Measurements from ENCODE around the gene SIRPB2.
A peak's percentile ranks its signal among the peaks of the same experiment; 100 is the strongest.

Gene SIRPB2

GRCh38 chr20:1469925-1470571, 21.2 kb downstream of the SIRPB2 start:
- no peak for TF ChIP-seq ZNF274 (IDR thresholded peaks at IDR 0.05; ENCODE audit: low read depth, low read length)
- H3K4me3 ChIP-seq (ENCODE audit: low read length), result no peak overlapping the region

- no peak overlapping the region for H3K4me3 ChIP-seq (ENCODE audit: low read length)
- no peak for TF ChIP-seq ZNF274 (IDR thresholded peaks at IDR 0.05; ENCODE audit: low read depth, low read length)
Observed at GRCh38 chr20:1469306-1469905, 21.8 kb downstream of the SIRPB2 start.

- TF ChIP-seq ZNF274 (IDR thresholded peaks at IDR 0.05; ENCODE audit: low read depth, low read length), result no peak
Observed at GRCh38 chr20:1468117-1468624, 23.0 kb downstream of the SIRPB2 start.

GRCh38 chr20:1467355-1468116, 23.7 kb downstream of the SIRPB2 start:
- TF ChIP-seq ZNF274 (IDR thresholded peaks at IDR 0.05; ENCODE audit: low read depth, low read length), result no peak
- H3K4me3 ChIP-seq (ENCODE audit: low read length), result peak overlapping the region; percentile 15; the same call in 1 of the 2 replicates

More at GRCh38 chr20:1468117-1468624, 23.0 kb downstream of the SIRPB2 start:
- no peak overlapping the region for H3K4me3 ChIP-seq (ENCODE audit: low read length)

GRCh38 chr20:1467082-1467354, 24.2 kb downstream of the SIRPB2 start:
- no peak for TF ChIP-seq ZNF274 (IDR thresholded peaks at IDR 0.05; ENCODE audit: low read depth, low read length)
- peak overlapping the region; percentile 15; the same call in 1 of the 2 replicates for H3K4me3 ChIP-seq (ENCODE audit: low read length)

GRCh38 chr20:1466211-1467081, 24.8 kb downstream of the SIRPB2 start, which contains the start of gene NSFL1C:
Gene NSFL1C (minus strand): TSS chr20:1466849. CDS start chr20:1466824, 25 bp downstream.
- TF ChIP-seq ZNF274 (IDR thresholded peaks at IDR 0.05; ENCODE audit: low read depth, low read length), result no peak
- H3K4me3 ChIP-seq (ENCODE audit: low read length), result peak within 1 kb of the TSS; percentile 78

- H3K4me3 ChIP-seq (ENCODE audit: low read length), result peak overlapping the region; percentile 78
- no peak for TF ChIP-seq ZNF274 (IDR thresholded peaks at IDR 0.05; ENCODE audit: low read depth, low read length)
Observed at GRCh38 chr20:1465470-1466210, 25.6 kb downstream of the SIRPB2 start.

- no peak overlapping the region for H3K4me3 ChIP-seq (ENCODE audit: low read length)
- no peak for TF ChIP-seq ZNF274 (IDR thresholded peaks at IDR 0.05; ENCODE audit: low read depth, low read length)
Observed at GRCh38 chr20:1463971-1464570, 27.1 kb downstream of the SIRPB2 start.

- TF ChIP-seq ZNF274 (IDR thresholded peaks at IDR 0.05; ENCODE audit: low read depth, low read length), result no peak
- no peak overlapping the region for H3K4me3 ChIP-seq (ENCODE audit: low read length)
Observed at GRCh38 chr20:1462834-1463233, 28.4 kb downstream of the SIRPB2 start.

GRCh38 chr20:1462001-1462400, 29.2 kb downstream of the SIRPB2 start:
- TF ChIP-seq ZNF274 (IDR thresholded peaks at IDR 0.05; ENCODE audit: low read depth, low read length), result no peak

GRCh38 chr20:1460275-1460674, 30.9 kb downstream of the SIRPB2 start:
- TF ChIP-seq ZNF274 (IDR thresholded peaks at IDR 0.05; ENCODE audit: low read depth, low read length), result no peak
- H3K4me3 ChIP-seq (ENCODE audit: low read length), result no peak overlapping the region

More at GRCh38 chr20:1462001-1462400, 29.2 kb downstream of the SIRPB2 start:
- no peak overlapping the region for H3K4me3 ChIP-seq (ENCODE audit: low read length)

- no peak overlapping the region for H3K4me3 ChIP-seq (ENCODE audit: low read length)
- TF ChIP-seq ZNF274 (IDR thresholded peaks at IDR 0.05; ENCODE audit: low read depth, low read length), result no peak
Observed at GRCh38 chr20:1457992-1458391, 33.2 kb downstream of the SIRPB2 start.

GRCh38 chr20:1456300-1456699, 34.9 kb downstream of the SIRPB2 start:
- no peak overlapping the region for H3K4me3 ChIP-seq (ENCODE audit: low read length)
- TF ChIP-seq ZNF274 (IDR thresholded peaks at IDR 0.05; ENCODE audit: low read depth, low read length), result no peak

Data from GM08714 (cell line).